Transverse colon (tissue), 4 donors: ENCODE data around the gene AMIGO3. TPM values are rescaled to one million over a fixed set of nuclear protein-coding genes. Genes with fewer than 3 reads are reported as not detected.
"Not testable (repeated sequence)": the region's sequence is repeated elsewhere in the genome, so short reads cannot be mapped to it uniquely, and the experiment has no call there.

ENCODE experiments used
- DNase-seq: peaks from one replicate; pipeline ENCODE4 v3.0.0-alpha.2; 2019
- H3K27ac ChIP-seq, 4 donors: fragments of 200-600 bp; sonication (generic); 2 replicates each; pipeline ENCODE4 v1.5.1; 2016 to 2018; ENCODE audit warnings: inconsistent platforms in 4 of 4
- H3K27me3 ChIP-seq: fragments of 200-600 bp; sonication (generic); 2 replicates; pipeline ENCODE4 v1.5.1; 2017; ENCODE audit warnings: inconsistent platforms
- H3K36me3 ChIP-seq, 4 donors: fragments of 200-600 bp; sonication (generic); 2 replicates each; pipeline ENCODE4 v1.5.1; 2017 to 2019; ENCODE audit warnings: inconsistent platforms in 4 of 4
- H3K4me1 ChIP-seq, 4 donors: fragments of 200-600 bp; sonication (generic); 2 replicates each; pipeline ENCODE4 v1.5.1; 2017 to 2020; ENCODE audit warnings: inconsistent platforms in 4 of 4
- H3K4me3 ChIP-seq, 4 donors: fragments of 200-600 bp; sonication (generic); 1 replicate in 1 of 4; 2 replicates in 3 of 4; pipeline versions ENCODE4 v1.5.1 to v1.6.1; 2017 to 2019; ENCODE audit warnings: inconsistent platforms in 4 of 4
- H3K9me3 ChIP-seq, 2 donors: fragments of 200-600 bp; sonication (generic); 2 replicates each; pipeline ENCODE4 v1.5.1; 2017 to 2019; ENCODE audit warnings: inconsistent platforms in 2 of 2
- CTCF ChIP-seq, 5 experiments: fragments of 200-600 bp in 3 of 5; fragments of 450-650 bp in 2 of 5; sonication (generic) in 3 of 5; IDR thresholded peaks; 1 replicate in 2 of 5; 2 replicates in 3 of 5; pipeline ENCODE4 v1.5.1; 2016 to 2017; ENCODE audit warnings: antibody characterized with exemption in 5 of 5, inconsistent platforms in 3 of 5, mild to moderate bottlenecking in 2 of 5, moderate library complexity in 1 of 5
- EP300 ChIP-seq: sonication (generic); formaldehyde crosslinking; IDR thresholded peaks from one replicate; pipeline ENCODE4 v1.6.1; 2017; ENCODE audit warnings: antibody characterized with exemption, low read depth
- POLR2A ChIP-seq: fragments of 450-650 bp; IDR thresholded peaks from one replicate; pipeline ENCODE4 v1.6.1; 2016; ENCODE audit warnings: antibody characterized with exemption, mild to moderate bottlenecking, moderate library complexity
- POLR2AphosphoS5 ChIP-seq, 3 donors: sonication (generic); formaldehyde crosslinking; IDR thresholded peaks; one replicate each; pipeline ENCODE4 v1.6.1; 2016; ENCODE audit warnings: antibody characterized with exemption in 3 of 3
- WGBS, 2 donors: methylation state at CpG; one replicate each; pipeline ENCODE4 v1.1.5; 2018; ENCODE audit warnings: low coverage in 1 of 2; 5-methylcytosine and 5-hydroxymethylcytosine counted together
- in situ Hi-C, 4 donors: fragments of 200-750 bp; cut with MboI; loops; one replicate each; pipeline versions ENCODE4 v1.15.0 to v1.15.1; 2017; ENCODE audit warnings: low sequenced_read_pairs in 3 of 4, low pct_ligation_motif_present in 1 of 4, low pct_unique_long_range_greater_than_20kb in 1 of 4
- intact Hi-C: fragments of 100-400 bp; cut with DNase I; formaldehyde crosslinking; loops from one replicate; pipeline ENCODE4 v1.15.1; 2023; ENCODE audit warnings: low total_unique reads
- total RNA-seq, 4 donors: library from RNA; depleted of rRNA; stranded (reverse); fragments of >200 nt; gene quantifications; one replicate each; pipeline ENCODE4 v1.1.0, GENCODE V29; 2016

Gene AMIGO3
- total RNA-seq, 4 donors from 2014 or later, result 0.68 to 0.79 TPM; not detected in 2

- H3K27ac ChIP-seq, in situ Hi-C loops: not testable (repeated sequence)
Observed at GRCh38 chr3:49685103-49685502, 34.4 kb downstream of the AMIGO3 start.

GRCh38 chr3:49684453-49684852 is 35.0 kb downstream of the AMIGO3 start:
- H3K4me3 ChIP-seq, H3K27ac ChIP-seq, DNase-seq, H3K27me3 ChIP-seq, H3K9me3 ChIP-seq, in situ Hi-C loops, intact Hi-C loops: not testable (repeated sequence)
- Histone ChIP-seq H3K36me3 (peaks cover 0 to 40% (median 8%) of the 10 kb centered on the region in 4 donors), H3K4me1 (peaks cover 3 to 17% (median 10%) of the 10 kb centered on the region in 4 donors)
- 100% methylated on average over 1 of the region's 2 CpGs; no CpG with 5 or more reads in 1 of the 2 donors for WGBS, 2 donors

More at GRCh38 chr3:49685103-49685502, 34.4 kb downstream of the AMIGO3 start:
- H3K9me3 ChIP-seq, H3K4me3 ChIP-seq, DNase-seq, H3K27me3 ChIP-seq, intact Hi-C loops: not testable (repeated sequence)
- WGBS, 2 donors, result 97% methylated on average over 10 of the region's 10 CpGs; no CpG with 5 or more reads in 1 of the 2 donors
- H3K36me3 ChIP-seq, result peaks cover 0 to 35% (median 8%) of the 10 kb centered on the region in 4 donors
- peaks cover 3 to 22% (median 13%) of the 10 kb centered on the region in 4 donors for H3K4me1 ChIP-seq

- in situ Hi-C loops (no loop called here), intact Hi-C loops (no loop called here)
- Histone ChIP-seq H3K4me1 (peaks cover 0 to 12% (median 3%) of the 10 kb centered on the region in 4 donors), H3K4me3 (no peak overlapping the region), H3K27me3 (no peaks in the 10 kb centered on the region), H3K27ac (no peak overlapping the region), H3K36me3 (peaks cover 0 to 53% (median 11%) of the 10 kb centered on the region in 4 donors), H3K9me3 (no peaks in the 10 kb centered on the region)
- WGBS, 2 donors, result 85% methylated on average over 6 of the region's 6 CpGs; no CpG with 5 or more reads in 1 of the 2 donors
- TF ChIP-seq POLR2AphosphoS5 (IDR thresholded peaks at IDR 0.05), result no peak
- TF ChIP-seq EP300, result no peak
- TF ChIP-seq POLR2A, result no peak
- TF ChIP-seq CTCF (IDR thresholded peaks at IDR 0.05), result no peak
- DNase-seq, result no peak
Observed at GRCh38 chr3:49683162-49683561, 36.3 kb downstream of the AMIGO3 start.

- no peaks in the 10 kb centered on the region for H3K27me3 ChIP-seq
- peaks cover 0 to 67% (median 11%) of the 10 kb centered on the region in 4 donors for H3K36me3 ChIP-seq
- intact Hi-C loops (no loop called here), in situ Hi-C loops (no loop called here)
- H3K9me3 ChIP-seq, result no peaks in the 10 kb centered on the region
- 91% methylated on average over 4 of the region's 4 CpGs; no CpG with 5 or more reads in 1 of the 2 donors for WGBS, 2 donors
- H3K4me3 ChIP-seq, result no peak overlapping the region
- DNase-seq, result no peak
- no peak for TF ChIP-seq CTCF (IDR thresholded peaks at IDR 0.05)
- TF ChIP-seq POLR2AphosphoS5 (IDR thresholded peaks at IDR 0.05), result no peak
- TF ChIP-seq POLR2A, result no peak
- no peak for TF ChIP-seq EP300
- no peak overlapping the region for H3K27ac ChIP-seq
- peaks cover 0 to 8% (median 0%) of the 10 kb centered on the region in 4 donors for H3K4me1 ChIP-seq
Observed at GRCh38 chr3:49681543-49681942, 37.9 kb downstream of the AMIGO3 start.

GRCh38 chr3:49681232-49681522 is 38.3 kb downstream of the AMIGO3 start:
- no peaks in the 10 kb centered on the region for H3K9me3 ChIP-seq
- peaks cover 0 to 5% (median 0%) of the 10 kb centered on the region in 4 donors for H3K4me1 ChIP-seq
- no peaks in the 10 kb centered on the region for H3K27me3 ChIP-seq
- H3K4me3 ChIP-seq, result no peak overlapping the region
- peaks cover 0 to 67% (median 11%) of the 10 kb centered on the region in 4 donors for H3K36me3 ChIP-seq
- WGBS, 2 donors, result 93% methylated on average over 2 of the region's 2 CpGs; no CpG with 5 or more reads in 1 of the 2 donors
- in situ Hi-C loops, result no loop called here
- no peak overlapping the region for H3K27ac ChIP-seq
- intact Hi-C loops, result no loop called here
- no peak for TF ChIP-seq EP300
- TF ChIP-seq POLR2A, result no peak
- TF ChIP-seq CTCF (IDR thresholded peaks at IDR 0.05), result no peak
- TF ChIP-seq POLR2AphosphoS5 (IDR thresholded peaks at IDR 0.05), result no peak
- no peak for DNase-seq
